Transverse colon (tissue), 4 donors: ENCODE data around the gene NFATC2IP. TPM values are rescaled to one million over a fixed set of nuclear protein-coding genes. Genes with fewer than 3 reads are reported as not detected.

Experiments
- DNase-seq: peaks from one replicate; pipeline ENCODE4 v3.0.0-alpha.2; 2019
- H3K27ac ChIP-seq, 4 donors: fragments of 200-600 bp; sonication (generic); 2 replicates each; pipeline ENCODE4 v1.5.1; 2016 to 2018; ENCODE audit warnings: inconsistent platforms in 4 of 4
- H3K27me3 ChIP-seq: fragments of 200-600 bp; sonication (generic); 2 replicates; pipeline ENCODE4 v1.5.1; 2017; ENCODE audit warnings: inconsistent platforms
- H3K36me3 ChIP-seq, 4 donors: fragments of 200-600 bp; sonication (generic); 2 replicates each; pipeline ENCODE4 v1.5.1; 2017 to 2019; ENCODE audit warnings: inconsistent platforms in 4 of 4
- H3K4me1 ChIP-seq, 4 donors: fragments of 200-600 bp; sonication (generic); 2 replicates each; pipeline ENCODE4 v1.5.1; 2017 to 2020; ENCODE audit warnings: inconsistent platforms in 4 of 4
- H3K4me3 ChIP-seq, 4 donors: fragments of 200-600 bp; sonication (generic); 1 replicate in 1 of 4; 2 replicates in 3 of 4; pipeline versions ENCODE4 v1.5.1 to v1.6.1; 2017 to 2019; ENCODE audit warnings: inconsistent platforms in 4 of 4
- H3K9me3 ChIP-seq, 2 donors: fragments of 200-600 bp; sonication (generic); 2 replicates each; pipeline ENCODE4 v1.5.1; 2017 to 2019; ENCODE audit warnings: inconsistent platforms in 2 of 2
- CTCF ChIP-seq, 5 experiments: fragments of 200-600 bp in 3 of 5; fragments of 450-650 bp in 2 of 5; sonication (generic) in 3 of 5; IDR thresholded peaks; 1 replicate in 2 of 5; 2 replicates in 3 of 5; pipeline ENCODE4 v1.5.1; 2016 to 2017; ENCODE audit warnings: antibody characterized with exemption in 5 of 5, inconsistent platforms in 3 of 5, mild to moderate bottlenecking in 2 of 5, moderate library complexity in 1 of 5
- EP300 ChIP-seq: sonication (generic); formaldehyde crosslinking; IDR thresholded peaks from one replicate; pipeline ENCODE4 v1.6.1; 2017; ENCODE audit warnings: antibody characterized with exemption, low read depth
- POLR2A ChIP-seq: fragments of 450-650 bp; IDR thresholded peaks from one replicate; pipeline ENCODE4 v1.6.1; 2016; ENCODE audit warnings: antibody characterized with exemption, mild to moderate bottlenecking, moderate library complexity
- POLR2AphosphoS5 ChIP-seq, 3 donors: sonication (generic); formaldehyde crosslinking; IDR thresholded peaks; one replicate each; pipeline ENCODE4 v1.6.1; 2016; ENCODE audit warnings: antibody characterized with exemption in 3 of 3
- WGBS, 2 donors: methylation state at CpG; one replicate each; pipeline ENCODE4 v1.1.5; 2018; ENCODE audit warnings: low coverage in 1 of 2; 5-methylcytosine and 5-hydroxymethylcytosine counted together
- in situ Hi-C, 4 donors: fragments of 200-750 bp; cut with MboI; loops; one replicate each; pipeline versions ENCODE4 v1.15.0 to v1.15.1; 2017; ENCODE audit warnings: low sequenced_read_pairs in 3 of 4, low pct_ligation_motif_present in 1 of 4, low pct_unique_long_range_greater_than_20kb in 1 of 4
- intact Hi-C: fragments of 100-400 bp; cut with DNase I; formaldehyde crosslinking; loops from one replicate; pipeline ENCODE4 v1.15.1; 2023; ENCODE audit warnings: low total_unique reads
- total RNA-seq, 4 donors: library from RNA; depleted of rRNA; stranded (reverse); fragments of >200 nt; gene quantifications; one replicate each; pipeline ENCODE4 v1.1.0, GENCODE V29; 2016

Gene NFATC2IP
- total RNA-seq, 4 donors from 2014 or later: 59.1 to 89.4 (median 70.2) TPM

- H3K4me3 ChIP-seq: no peak overlapping the region
- H3K4me1 ChIP-seq: no peaks in the 10 kb centered on the region
- in situ Hi-C loops: no loop called here
- TF ChIP-seq POLR2AphosphoS5 (IDR thresholded peaks at IDR 0.05): no peak
- TF ChIP-seq CTCF (IDR thresholded peaks at IDR 0.05): no peak
- no peak for TF ChIP-seq POLR2A
- TF ChIP-seq EP300: no peak
- DNase-seq: no peak
- peaks cover 0 to 25% (median 10%) of the 10 kb centered on the region in 4 donors for H3K36me3 ChIP-seq
- no peaks in the 10 kb centered on the region for H3K27me3 ChIP-seq
- 83% methylated on average over 11 of the region's 14 CpGs; no CpG with 5 or more reads in 1 of the 2 donors for WGBS, 2 donors
- H3K27ac ChIP-seq: no peak overlapping the region
- intact Hi-C loops: no loop called here
- H3K9me3 ChIP-seq: no peaks in the 10 kb centered on the region
These were observed 46.4 kb upstream of the NFATC2IP start for GRCh38 chr16:28904363-28904762.

DNA sequence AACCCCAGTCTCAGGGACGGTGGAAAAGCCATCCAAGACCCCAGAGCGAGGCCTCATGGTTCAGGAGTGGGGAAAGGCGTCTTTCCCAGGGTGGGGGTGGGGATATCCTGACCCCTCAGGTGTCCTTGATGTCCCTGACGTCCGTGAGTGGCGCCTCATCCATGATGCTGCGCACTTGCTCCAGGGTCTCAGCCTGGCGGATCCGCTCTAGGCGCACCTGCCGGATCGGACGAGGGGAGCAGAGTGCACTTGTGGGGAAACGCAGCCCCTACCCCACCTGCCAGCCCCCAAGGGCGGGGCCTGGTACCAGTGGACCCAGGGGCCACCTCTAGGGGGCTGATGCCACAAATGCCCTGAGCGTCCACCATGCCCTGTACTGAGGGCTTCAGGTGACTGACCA is 45.9 kb upstream of the NFATC2IP start:
- H3K36me3 ChIP-seq: peaks cover 0 to 25% (median 10%) of the 10 kb centered on the region in 4 donors
- no peaks in the 10 kb centered on the region for H3K4me1 ChIP-seq
- H3K27me3 ChIP-seq: no peaks in the 10 kb centered on the region
- WGBS, 2 donors: 88% methylated on average over 4 of the region's 16 CpGs; no CpG with 5 or more reads in 1 of the 2 donors
- H3K9me3 ChIP-seq: no peaks in the 10 kb centered on the region
- no peak for DNase-seq
- TF ChIP-seq EP300 (no peak), POLR2A (no peak), CTCF (IDR thresholded peaks at IDR 0.05) (no peak), POLR2AphosphoS5 (IDR thresholded peaks at IDR 0.05) (no peak)
- no peak overlapping the region for H3K4me3 ChIP-seq
- in situ Hi-C loops (no loop called here), intact Hi-C loops (no loop called here)
- H3K27ac ChIP-seq: no peak overlapping the region

- in situ Hi-C loops (no loop called here), intact Hi-C loops (no loop called here)
- H3K4me3 ChIP-seq: no peak overlapping the region
- peaks cover 0 to 25% (median 10%) of the 10 kb centered on the region in 4 donors for H3K36me3 ChIP-seq
- H3K4me1 ChIP-seq: peaks cover 0 to 4% (median 0%) of the 10 kb centered on the region in 4 donors
- WGBS, 2 donors: 92% methylated on average over 9 of the region's 9 CpGs; no CpG with 5 or more reads in 1 of the 2 donors
- no peak for DNase-seq
- H3K27me3 ChIP-seq: no peaks in the 10 kb centered on the region
- TF ChIP-seq POLR2AphosphoS5 (IDR thresholded peaks at IDR 0.05) (no peak), CTCF (IDR thresholded peaks at IDR 0.05) (no peak), EP300 (no peak)
- H3K9me3 ChIP-seq: no peaks in the 10 kb centered on the region
- no peak overlapping the region for H3K27ac ChIP-seq
These were observed 45.4 kb upstream of the NFATC2IP start for GRCh38 chr16:28905229-28905754.

- Histone ChIP-seq H3K4me1 (peaks cover 0 to 9% (median 3%) of the 10 kb centered on the region in 4 donors), H3K9me3 (no peaks in the 10 kb centered on the region), H3K36me3 (peaks cover 0 to 25% (median 10%) of the 10 kb centered on the region in 4 donors), H3K27me3 (no peaks in the 10 kb centered on the region), H3K27ac (no peak overlapping the region), H3K4me3 (no peak overlapping the region)
- DNase-seq: no peak
- WGBS, 2 donors: 92% methylated on average over 24 of the region's 24 CpGs; no CpG with 5 or more reads in 1 of the 2 donors
- in situ Hi-C loops: no loop called here
- TF ChIP-seq POLR2A (no peak), EP300 (no peak), CTCF (IDR thresholded peaks at IDR 0.05) (no peak), POLR2AphosphoS5 (IDR thresholded peaks at IDR 0.05) (no peak)
- intact Hi-C loops: no loop called here
These were observed 44.9 kb upstream of the NFATC2IP start for GRCh38 chr16:28905800-28906372.
